HepG2 (cell line): ENCODE results near the gene MLX.

ENCODE experiments used
- FOXA3 ChIP-seq: IDR thresholded peaks from 2 replicates; pipeline ENCODE4 v1.6.1; 2016; ENCODE audit warnings: missing genetic modification reagents, missing compliant biosample characterization
- HDAC6 ChIP-seq: fragments of 200-600 bp; sonication (generic); IDR thresholded peaks from 2 replicates; pipeline ENCODE4 v1.7.0; 2017; ENCODE audit warnings: mild to moderate bottlenecking, antibody characterized with exemption, low read length, low read depth
- MIER2 ChIP-seq: IDR thresholded peaks from 2 replicates; pipeline ENCODE4 v1.6.1; 2016; ENCODE audit warnings: missing biosample characterization, missing genetic modification reagents
- MLX ChIP-seq: IDR thresholded peaks from 2 replicates; pipeline ENCODE4 v1.6.1; 2016
- POLR2A ChIP-seq, 2 experiments: IDR thresholded peaks; 2 replicates each; pipeline ENCODE4 v1.6.1; 2011; ENCODE audit warnings: low read depth in 2 of 2, low read length in 2 of 2, mild to moderate bottlenecking in 1 of 2, moderate library complexity in 1 of 2; ENCODE audit not compliant: insufficient read depth in 1 of 2
- REL ChIP-seq: sonication (generic); formaldehyde crosslinking; conservative IDR thresholded peaks from 2 replicates; pipeline ENCODE4 v1.8.0; 2022; ENCODE audit warnings: mild to moderate bottlenecking, missing genetic modification reagents, moderate library complexity
- RXRA ChIP-seq: sonication (generic); formaldehyde crosslinking; IDR thresholded peaks from 2 replicates; pipeline ENCODE4 v1.5.1; 2020; ENCODE audit warnings: missing genetic modification reagents
- SMAD3 ChIP-seq: sonication (generic); formaldehyde crosslinking; IDR thresholded peaks from 2 replicates; pipeline ENCODE4 v1.4.0; 2020; ENCODE audit warnings: missing genetic modification reagents
- ZNF468 ChIP-seq: sonication (generic); formaldehyde crosslinking; IDR thresholded peaks from 2 replicates; pipeline ENCODE4 v1.8.0; 2022; ENCODE audit warnings: mild to moderate bottlenecking, moderate library complexity, missing genetic modification reagents
- ZNF670 ChIP-seq: sonication (generic); formaldehyde crosslinking; IDR thresholded peaks from 2 replicates; pipeline ENCODE4 v1.8.0; 2022; ENCODE audit warnings: mild to moderate bottlenecking, missing genetic modification reagents, borderline replicate concordance

GRCh38 chr17:42555122-42555622 lies 11.7 kb upstream of the MLX start:
- no peak for TF ChIP-seq POLR2A (IDR thresholded peaks at IDR 0.05; ENCODE audit: insufficient read depth in 1 of 2, low read depth in 2 of 2, low read length in 2 of 2)
- TF ChIP-seq SMAD3 (CRISPR knock-in tag): no peak
- TF ChIP-seq REL (CRISPR knock-in tag): no peak
- no peak for TF ChIP-seq ZNF468 (CRISPR knock-in tag)
- TF ChIP-seq MIER2: no peak
- no peak for TF ChIP-seq RXRA (CRISPR knock-in tag)
- no peak for TF ChIP-seq MLX
- no peak for TF ChIP-seq ZNF670
- no peak for TF ChIP-seq HDAC6
- TF ChIP-seq FOXA3 (CRISPR knock-in tag): no peak
